GM19025 (cell line): ENCODE measurements around the gene SIRT6.
A peak's percentile ranks its signal among the peaks of the same experiment; 100 is the strongest.
"Not testable (repeated sequence)": the region's sequence is repeated elsewhere in the genome, so short reads cannot be mapped to it uniquely, and the experiment has no call there.

Source experiments
- ATAC-seq: cut with Tn5 transposase; IDR thresholded peaks from one replicate; pipeline ENCODE4 v1.9.1; 2021; ENCODE audit warnings: mild to moderate bottlenecking, low read depth, moderate library complexity; ENCODE audit not compliant: unreplicated experiment

The SIRT6 gene

DNA sequence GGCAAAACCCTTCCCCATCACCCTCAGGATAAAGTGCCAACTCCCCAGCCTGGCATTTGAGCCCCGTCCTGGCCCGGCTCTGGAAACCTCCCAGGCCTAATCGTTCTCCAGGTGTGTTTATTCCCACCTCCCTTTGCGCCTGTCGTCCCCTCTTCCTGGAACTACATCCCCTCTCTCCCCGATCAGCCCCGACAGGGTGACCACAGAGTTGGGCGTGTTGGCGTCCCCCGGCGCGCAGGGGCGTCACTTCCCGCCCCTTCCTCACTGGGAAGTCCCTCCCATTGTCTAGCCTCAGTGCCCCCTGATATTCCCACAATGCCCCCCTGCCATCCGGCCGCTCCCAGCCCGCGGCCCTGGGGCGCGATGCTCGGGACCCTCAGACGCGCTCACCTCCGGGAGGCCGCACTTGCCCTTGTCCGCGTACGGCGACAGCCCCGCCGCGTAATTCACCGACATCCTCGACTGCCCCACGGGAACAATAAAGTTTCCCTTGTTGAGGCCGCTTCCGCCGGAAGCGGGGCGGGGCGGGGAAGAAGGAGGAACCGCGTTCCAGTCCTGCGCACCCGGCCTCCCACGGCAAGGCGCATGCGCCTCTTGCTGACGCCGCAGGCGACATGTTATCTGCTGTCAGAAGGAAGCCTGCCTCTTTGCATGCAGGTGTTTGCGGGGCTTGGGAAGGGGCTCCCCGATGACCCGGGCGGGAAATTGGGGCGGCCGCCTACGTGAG lies at the start of gene SIRT6, which contains the start of gene ANKRD24:
Gene SIRT6 (minus strand): TSS at position 480 of the 727 bp plus-strand sequence. CDS start 24 bp downstream, at position 456.
Gene ANKRD24 (plus strand): TSS at position 606 of the 727 bp plus-strand sequence. CDS start 3,737 bp downstream, outside the sequence.
- peak; percentile 75 for ATAC-seq

DNA sequence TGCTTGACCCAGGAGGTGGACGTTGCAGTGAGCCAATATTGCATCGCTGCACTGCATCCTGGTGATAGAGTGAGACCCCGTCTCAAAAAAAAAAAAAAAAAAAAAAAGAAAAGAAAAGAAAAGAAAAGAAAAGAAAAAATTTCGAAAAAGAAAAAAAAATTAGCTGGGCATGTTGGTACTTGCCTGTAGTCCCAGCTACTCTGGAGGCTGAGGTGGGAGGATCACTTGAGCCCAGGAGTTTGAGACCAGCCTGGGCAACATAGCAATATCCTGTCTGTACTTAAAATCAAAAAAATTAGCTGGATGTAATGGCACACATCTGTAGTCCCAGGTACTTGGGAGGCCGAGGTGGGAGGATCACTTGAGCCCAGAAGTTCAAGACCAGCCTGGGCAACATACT lies 49.8 kb upstream of the SIRT6 start:
- ATAC-seq, result not testable (repeated sequence)

- not testable (repeated sequence) for ATAC-seq
Observed at GRCh38 chr19:4231521-4231920, 49.2 kb upstream of the SIRT6 start.

DNA sequence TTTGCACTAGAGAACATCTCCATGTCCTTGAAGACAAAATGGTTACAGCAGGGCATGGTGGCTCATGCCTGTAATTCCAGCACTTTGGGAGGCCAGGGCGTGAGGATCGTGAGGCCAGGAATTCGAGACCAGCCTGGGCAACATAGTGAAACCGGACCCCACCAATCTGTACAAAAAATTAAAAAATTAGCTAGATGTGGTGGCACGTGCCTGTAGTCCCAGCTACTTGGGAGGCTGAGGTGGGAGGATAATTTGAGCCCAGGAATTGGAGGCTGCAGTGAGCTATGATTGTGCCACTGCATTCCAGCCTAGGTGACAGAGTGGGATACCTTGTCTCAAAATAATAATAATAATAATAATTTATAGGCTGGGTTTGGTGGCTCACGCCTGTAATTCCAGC lies 47.9 kb upstream of the SIRT6 start:
- ATAC-seq, result not testable (repeated sequence)

- ATAC-seq, result peak; percentile 54
Observed at GRCh38 chr19:4229179-4229931, 47.0 kb upstream of the SIRT6 start, which contains the start of gene EBI3. Gene EBI3 (plus strand): TSS chr19:4229523. CDS start chr19:4229551, 28 bp downstream.

GRCh38 chr19:4228765-4229178 lies 46.4 kb upstream of the SIRT6 start:
- ATAC-seq, result no peak

DNA sequence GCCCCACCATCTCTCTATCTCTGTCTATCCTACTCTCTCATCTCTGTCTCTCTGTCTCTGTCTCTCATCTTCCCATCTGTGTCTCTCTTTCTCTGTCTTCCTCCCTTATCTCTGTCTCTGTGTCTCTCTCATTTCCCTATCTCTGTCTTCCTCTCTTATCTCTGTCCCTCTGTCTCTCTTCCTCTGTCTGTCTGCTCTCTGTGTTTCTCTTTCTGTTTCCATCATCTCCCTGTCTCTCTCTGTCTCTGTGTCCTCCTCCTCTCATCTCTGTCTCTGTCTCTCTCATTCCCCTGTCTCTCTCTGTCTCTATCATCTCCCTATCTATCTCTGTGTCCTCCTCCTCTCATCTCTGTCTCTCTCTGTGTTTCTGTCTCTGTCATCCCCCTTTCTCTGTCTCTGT lies 45.4 kb upstream of the SIRT6 start:
- ATAC-seq, result no peak

GRCh38 chr19:4225885-4226284 lies 43.5 kb upstream of the SIRT6 start:
- ATAC-seq, result no peak

DNA sequence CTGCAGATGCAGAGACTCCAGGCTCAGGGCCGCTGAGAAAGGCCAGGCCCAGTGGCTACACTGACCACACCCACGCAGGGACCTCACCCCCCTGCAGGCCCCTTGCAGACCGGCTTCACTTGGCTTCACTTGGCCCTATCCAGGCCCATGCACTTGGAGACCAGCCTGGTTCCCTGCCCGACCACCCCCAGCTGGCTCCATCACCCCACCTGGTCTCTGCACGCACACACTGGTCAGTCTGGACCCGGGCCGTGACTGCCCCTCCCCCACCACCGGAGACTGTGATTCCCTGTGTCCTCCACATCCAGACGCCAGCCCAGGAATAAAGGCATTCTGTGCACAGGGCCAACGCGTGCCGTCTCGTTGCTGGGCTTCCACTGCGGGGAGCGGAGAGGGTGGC lies 42.1 kb upstream of the SIRT6 start:
- ATAC-seq, result no peak

DNA sequence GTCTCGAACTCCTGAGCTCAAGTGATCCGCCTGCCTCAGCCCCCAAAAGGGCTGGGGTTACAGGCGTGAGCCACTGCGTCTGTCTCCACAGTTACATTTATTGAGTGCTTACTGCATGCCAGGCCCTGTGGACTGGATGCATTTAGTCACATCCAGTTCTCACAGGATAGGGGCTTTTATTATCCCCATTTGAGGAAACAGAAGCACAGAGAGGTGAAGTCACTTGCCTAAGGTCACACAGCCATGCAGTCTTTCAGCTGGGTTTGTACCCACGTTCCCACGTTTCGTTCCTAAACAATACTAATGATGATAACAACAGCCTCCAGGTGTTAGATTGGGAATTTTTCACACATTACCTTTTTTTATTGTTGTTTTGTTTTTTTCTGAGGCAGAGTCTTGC lies 37.8 kb upstream of the SIRT6 start:
- ATAC-seq, result no peak

- ATAC-seq, result not testable (repeated sequence)
Observed at GRCh38 chr19:4218523-4218922, 36.2 kb upstream of the SIRT6 start.

- no peak for ATAC-seq
Observed at GRCh38 chr19:4217429-4218264, 35.3 kb upstream of the SIRT6 start.

GRCh38 chr19:4216846-4217245 lies 34.5 kb upstream of the SIRT6 start:
- ATAC-seq, result no peak

DNA sequence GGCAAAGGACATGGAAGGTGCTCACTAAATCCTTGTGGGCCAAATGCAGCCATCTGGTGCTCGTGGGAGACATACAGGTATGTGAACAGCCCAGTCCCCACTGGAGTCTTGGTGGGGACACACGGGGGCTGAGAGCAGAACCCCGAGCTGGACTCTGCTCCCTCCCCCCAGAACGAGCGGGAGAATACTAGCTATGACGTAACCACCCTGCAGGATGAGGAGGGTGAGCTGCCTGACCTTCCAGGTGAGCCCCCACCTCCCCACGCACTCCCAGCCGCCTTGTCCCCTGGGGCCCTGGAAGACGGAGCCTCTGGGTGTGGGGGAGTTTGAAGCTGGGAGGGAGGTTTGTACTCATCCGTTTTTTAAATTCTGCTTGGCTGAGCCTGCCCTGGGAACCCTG lies 33.4 kb upstream of the SIRT6 start:
- ATAC-seq, result no peak

DNA sequence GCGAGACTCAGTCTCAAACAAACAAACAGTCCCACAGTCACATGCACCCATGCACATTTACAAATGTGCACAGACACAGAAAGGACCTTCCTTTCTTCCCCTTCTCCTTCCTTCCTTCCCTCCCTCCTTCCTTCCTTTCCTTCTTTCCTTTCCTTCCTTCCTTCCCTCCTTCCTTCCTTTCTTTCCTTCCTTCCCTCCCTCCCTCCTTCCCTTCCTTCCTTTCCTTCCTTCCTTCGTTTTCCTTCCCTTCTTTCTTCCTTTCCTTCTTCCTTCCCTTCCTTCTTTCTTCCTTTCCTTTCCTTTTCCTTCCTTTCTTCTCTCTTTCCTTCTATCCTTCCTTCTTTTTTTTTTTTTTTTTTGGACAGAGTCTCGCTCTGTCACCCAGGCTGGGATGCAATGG lies 30.8 kb upstream of the SIRT6 start:
- no peak for ATAC-seq

- no peak for ATAC-seq
Observed at GRCh38 chr19:4210166-4210731, 27.9 kb upstream of the SIRT6 start.

DNA sequence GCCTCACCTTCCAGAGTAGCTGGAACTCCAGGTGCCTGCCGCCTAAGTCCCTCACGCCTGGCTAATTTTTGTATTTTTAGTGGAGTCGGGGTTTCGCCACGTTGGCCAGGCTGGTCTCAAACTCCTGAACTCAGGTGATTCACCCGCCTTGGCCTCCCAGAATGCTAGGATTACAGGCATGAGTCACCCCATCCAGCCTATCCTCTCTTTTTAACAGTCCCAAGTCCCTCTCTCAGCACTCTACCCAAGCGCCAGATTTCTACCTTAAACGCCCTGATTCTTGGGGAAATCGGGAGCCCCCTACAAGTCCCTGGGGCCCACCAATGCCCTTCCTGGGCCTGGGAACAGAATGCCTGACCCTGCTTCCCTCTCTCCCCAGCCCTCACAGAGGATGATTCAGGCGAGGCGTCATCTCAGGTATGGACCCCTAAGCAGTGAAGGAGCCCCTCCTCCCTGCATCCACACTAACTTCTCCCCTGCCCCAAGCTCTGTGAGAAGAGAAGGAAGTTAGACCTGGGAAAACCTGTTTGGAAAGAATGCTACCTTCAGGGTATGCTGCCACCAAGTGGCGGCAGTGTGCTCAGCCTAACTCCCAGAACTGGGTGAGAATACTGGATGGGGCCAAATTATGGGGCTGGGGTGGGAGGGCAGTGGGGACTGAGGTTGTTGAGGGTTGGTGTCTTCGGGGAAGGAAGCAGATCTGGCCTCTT lies 26.2 kb upstream of the SIRT6 start:
- no peak for ATAC-seq

DNA sequence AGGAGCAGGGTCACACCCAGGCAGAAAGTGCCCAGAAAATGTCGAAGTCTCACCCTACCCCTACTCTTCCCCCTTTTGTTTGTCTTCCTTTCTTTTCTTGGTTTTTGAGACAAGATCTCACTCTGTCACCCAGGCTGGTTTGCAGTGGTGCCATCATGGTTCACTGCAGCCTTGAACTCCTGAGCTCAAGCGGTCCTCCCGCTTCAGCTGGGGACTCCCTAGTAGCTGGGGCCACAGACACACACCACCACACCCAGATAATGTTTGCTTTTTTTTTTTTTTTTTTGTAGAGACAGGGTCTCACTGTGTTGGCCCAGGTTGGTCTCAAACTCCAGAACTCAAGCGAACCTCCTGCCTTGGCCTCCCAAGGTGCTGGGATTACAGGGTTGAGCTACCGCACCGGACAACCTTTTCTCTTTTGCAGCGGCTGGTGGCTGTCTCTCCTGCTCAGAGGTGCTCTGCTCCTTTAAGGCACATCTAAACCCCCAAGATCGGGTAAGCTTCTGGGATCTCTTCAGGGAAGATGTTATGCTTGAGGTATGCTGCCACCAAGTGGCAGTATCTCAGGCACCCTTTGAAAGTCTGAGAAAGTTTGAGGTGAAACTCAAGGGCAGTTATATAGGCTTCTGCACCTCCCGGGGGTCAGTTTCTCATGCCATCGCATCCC lies 24.6 kb upstream of the SIRT6 start:
- ATAC-seq, result no peak

DNA sequence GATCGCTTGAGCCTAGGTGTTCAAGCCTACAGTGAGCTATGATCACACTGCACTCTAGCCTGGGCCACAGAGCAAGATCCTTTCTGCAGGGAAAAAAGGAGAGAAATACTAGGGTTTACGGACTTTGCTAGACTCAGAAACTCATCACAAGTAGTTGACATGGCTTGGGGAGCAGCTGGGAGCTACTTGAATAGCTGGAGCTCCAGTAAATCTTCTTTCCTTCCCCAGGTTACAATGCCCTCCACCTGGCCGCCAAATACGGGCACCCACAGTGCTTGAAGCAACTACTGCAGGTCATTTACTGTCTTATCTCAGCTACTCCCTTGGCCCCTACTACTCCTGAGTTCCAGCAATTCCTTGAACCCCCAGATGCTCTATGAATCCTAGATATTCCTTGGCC lies 19.4 kb upstream of the SIRT6 start:
- ATAC-seq, result no peak
